GM19372 (cell line): Measurements from ENCODE around the gene ZNF586.
"Not testable (repeated sequence)": the region's sequence is repeated elsewhere in the genome, so short reads cannot be mapped to it uniquely, and the experiment has no call there.

Experiments used
- ATAC-seq: cut with Tn5 transposase; IDR thresholded peaks from one replicate; pipeline ENCODE4 v1.9.1; 2021; ENCODE audit warnings: mild to moderate bottlenecking, low read depth, moderate library complexity; ENCODE audit not compliant: unreplicated experiment

Gene ZNF586

DNA sequence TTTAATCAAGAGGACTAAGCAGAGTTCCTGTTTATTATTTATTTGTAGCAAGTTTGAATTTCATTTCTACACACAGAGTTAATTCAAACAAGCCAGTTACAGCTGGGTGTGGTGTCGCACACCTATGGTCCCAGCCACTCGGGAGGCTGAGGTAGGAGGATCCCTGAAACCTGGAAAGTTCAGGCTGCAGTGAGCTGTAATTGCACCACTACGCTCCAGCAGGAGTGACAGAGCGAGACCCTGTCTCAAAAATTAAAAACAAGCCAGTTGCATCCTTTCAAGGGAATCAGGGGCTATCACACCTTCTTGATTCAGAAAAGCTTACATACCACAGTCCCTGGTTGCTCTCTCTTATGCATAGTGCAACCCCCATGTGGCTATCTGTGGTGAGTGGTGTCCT is 19.8 kb downstream of the ZNF586 start:
- no peak for ATAC-seq

DNA sequence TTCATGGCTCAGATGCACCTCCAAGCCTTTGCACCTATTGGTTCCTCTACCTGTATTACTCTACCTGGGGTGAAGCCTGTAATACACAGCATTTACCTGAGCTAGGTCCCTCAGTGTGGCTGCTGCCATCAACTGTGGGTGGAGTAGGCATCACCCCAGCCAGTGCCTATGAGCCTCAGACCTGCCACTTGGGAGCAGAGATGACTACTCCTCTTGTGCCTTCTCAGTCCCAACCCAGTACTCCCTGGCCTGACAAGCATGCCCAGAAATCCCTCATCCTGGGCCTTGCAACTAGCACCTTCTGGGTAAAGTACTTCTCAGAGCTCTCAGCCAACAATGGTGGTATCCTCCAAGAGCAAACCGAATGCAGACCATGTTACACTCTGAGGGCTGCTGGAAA is 27.1 kb downstream of the ZNF586 start:
- not testable (repeated sequence) for ATAC-seq

DNA sequence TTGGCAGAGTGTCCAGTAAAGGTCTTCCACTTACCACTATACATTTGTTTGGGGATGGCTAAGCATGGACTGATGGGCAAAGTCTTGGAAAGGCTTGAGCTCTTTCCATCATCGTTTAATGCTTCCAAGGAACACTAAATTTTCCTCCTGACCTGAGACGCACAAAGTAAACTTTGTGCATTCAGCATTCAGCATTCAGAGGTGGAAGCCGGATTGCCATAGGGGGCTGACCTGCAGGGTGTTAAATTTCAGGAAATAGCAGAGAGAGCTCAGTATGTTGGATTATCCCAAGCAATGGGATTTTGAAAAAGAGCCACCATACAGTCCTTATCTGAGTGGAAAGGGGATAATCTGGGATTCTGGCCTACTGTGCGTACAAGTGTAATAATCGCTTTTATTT is 31.2 kb downstream of the ZNF586 start:
- no peak for ATAC-seq

DNA sequence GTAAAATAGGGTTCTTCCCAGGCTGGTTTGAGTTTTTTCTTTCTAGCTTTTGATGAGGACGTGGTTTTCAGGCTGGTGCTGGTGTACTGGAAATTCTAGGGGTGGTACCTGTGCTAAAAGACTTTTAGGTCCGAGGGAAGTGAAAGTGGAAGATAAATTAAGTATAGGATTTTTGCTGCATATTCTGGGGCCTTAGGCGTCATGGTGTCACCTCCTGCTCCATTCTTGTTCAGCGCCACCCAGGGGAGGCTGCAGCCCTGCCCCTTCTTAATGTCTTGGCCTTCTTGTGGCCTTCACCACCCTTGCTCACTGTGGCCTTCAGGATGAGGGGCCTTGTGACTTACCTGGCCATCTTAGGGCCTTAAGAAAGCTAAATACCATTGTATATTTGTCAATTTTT is 32.8 kb downstream of the ZNF586 start:
- ATAC-seq, result no peak

DNA sequence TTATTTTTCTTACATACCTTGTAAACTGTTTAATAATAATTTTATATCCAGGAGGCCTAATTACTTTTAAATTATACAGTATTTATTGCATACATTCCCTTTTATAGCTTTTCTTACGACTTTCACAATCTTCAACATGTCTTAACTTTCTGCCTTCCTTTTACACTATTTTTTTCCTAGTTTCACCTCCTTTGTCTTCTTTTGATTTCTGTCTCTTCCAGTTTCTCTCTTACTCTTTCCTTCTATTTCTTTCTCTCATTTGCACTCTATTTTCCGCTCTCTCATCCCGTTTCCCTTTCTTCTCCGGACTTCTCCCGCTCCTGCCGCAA is 33.8 kb downstream of the ZNF586 start:
- no peak for ATAC-seq

DNA sequence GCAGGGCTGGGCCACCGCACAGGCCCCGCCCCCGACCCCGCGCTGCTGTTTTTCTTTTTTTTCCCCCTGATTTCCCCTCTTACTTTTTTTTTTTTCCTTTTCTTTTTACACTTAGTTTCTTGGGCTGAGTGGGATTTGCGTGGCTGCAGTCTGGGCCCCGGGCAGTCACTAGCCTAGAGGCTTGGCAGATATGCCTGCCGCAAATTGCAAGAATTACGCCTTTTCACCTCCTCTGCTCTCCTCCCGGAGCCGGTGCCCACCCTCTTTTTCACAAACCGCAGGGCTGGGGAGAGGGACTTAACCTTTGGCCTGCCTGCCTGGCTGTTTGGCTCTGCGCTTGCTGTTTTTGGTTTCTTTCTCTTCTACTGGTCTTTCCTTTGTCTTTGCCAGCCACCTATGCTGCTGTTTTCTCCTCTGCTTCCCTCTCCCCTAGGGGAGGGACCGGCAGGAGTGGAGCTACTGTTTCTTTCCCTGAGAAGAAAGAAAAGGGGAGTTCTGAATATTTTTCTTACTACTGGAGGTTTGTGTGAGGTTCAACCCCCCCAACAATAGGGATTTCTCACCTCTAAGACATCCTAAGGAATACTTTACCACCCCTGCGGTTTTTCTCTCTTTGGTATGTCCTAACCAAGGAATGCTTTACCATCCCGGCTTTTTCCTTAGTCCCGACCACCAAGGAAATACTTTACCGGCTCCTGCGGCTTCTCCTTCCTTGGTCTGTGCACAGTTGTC is 34.3 kb downstream of the ZNF586 start:
- ATAC-seq, result no peak

- no peak for ATAC-seq
These were observed 38.1 kb downstream of the ZNF586 start for GRCh38 chr19:57807541-57807940.

- ATAC-seq, result not testable (repeated sequence)
These were observed 41.2 kb downstream of the ZNF586 start for GRCh38 chr19:57810410-57811295.

DNA sequence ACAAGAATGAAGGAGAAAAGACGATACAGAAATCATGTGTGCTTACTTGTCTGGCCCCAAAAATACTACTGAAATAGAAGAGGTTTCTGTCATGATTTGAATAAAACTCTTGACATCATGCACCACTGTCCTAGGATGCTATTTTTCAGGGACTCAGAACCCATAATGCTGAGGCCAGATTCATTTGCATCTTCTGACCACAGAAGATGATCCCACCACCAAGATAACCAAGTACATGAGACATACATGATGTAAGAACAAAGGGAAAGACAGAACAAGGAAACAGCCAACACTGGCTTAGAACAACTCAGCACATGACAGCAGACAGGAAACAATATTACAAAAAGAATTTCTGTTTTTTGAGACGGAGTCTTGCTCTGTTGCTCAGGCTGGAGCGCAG is 42.8 kb downstream of the ZNF586 start:
- ATAC-seq, result no peak

- not testable (repeated sequence) for ATAC-seq
These were observed 43.7 kb downstream of the ZNF586 start for GRCh38 chr19:57812975-57813820.

DNA sequence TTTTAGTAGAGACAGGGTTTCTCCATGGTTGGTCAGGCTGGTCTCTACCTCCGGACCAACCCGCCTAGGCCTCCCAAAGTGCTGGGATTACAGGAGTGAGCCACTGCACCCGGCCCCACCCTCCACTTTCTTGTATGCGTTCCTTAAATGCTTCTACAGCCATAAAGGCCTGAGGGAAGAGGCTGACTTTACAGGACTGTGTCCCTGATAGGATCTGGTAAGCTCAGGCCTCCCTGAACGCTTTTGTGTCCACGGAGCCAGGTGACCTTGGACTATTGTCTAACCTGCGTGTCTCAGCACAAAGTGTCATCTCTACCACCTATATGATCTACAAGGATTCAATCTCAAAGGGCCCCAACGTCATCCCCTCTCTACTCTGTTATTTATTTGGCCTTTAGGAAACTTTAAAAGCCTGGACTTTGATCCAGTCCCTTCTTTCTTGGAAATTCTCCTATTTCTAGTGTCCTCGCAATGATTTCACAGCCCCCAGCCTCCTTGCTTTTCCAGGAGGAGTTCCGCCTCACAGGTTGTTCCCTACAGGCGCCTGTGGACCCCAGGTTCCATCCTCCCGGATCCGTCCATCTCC is 44.5 kb downstream of the ZNF586 start:
- ATAC-seq, result no peak

- peak; percentile 60 for ATAC-seq
These were observed 45.2 kb downstream of the ZNF586 start, which contains the start of gene ZNF552 for GRCh38 chr19:57814505-57815246. TSS of gene ZNF552 (minus strand) at chr19:57814913. CDS start at chr19:57814743, 170 bp downstream.

DNA sequence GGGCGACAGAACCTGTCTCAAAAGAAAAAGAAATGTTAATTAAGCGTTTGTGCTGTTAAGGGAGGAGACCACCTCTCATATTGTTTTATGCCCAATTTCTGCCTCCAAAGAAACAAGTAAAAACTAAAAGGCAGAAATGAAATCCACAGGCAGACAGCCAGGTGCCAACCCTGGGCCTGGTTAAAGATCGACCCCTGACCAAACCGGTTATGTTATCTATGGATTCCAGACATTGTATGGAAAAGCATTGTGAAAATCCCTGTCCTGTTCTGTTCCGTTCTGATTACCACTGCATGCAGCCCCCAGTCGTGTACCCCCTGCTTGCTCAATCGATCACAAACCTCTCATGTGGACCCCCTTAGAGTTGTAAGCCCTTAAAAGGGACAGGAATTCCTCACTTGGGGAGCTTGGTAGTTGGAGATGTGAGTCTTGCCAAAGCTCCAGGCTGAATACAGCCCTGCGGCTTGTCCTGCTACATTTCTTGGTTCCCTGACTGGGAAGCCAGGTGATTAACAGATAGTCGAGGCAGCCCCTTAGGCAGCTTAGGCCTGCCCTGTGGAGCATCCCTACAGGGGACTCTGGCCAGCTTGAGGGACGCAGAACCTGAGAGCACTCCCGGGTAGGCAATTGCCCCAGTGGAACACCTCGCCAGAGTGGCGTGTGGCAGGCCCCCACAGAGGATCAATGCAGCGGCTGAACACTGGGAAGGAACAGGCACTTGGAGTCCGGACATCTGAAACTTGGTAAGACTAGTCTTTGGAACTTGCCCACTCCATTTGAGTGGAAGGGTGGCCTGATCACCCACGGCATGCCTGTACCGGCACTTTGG is 46.0 kb downstream of the ZNF586 start:
- no peak for ATAC-seq

- ATAC-seq, result no peak
These were observed 47.2 kb downstream of the ZNF586 start for GRCh38 chr19:57816652-57817051.

GRCh38 chr19:57817976-57818375 is 48.5 kb downstream of the ZNF586 start:
- no peak for ATAC-seq

- no peak for ATAC-seq
These were observed 48.9 kb downstream of the ZNF586 start for GRCh38 chr19:57818378-57818777.

- ATAC-seq, result peak; percentile 77
These were observed 50.1 kb downstream of the ZNF586 start for GRCh38 chr19:57819475-57820148.

DNA sequence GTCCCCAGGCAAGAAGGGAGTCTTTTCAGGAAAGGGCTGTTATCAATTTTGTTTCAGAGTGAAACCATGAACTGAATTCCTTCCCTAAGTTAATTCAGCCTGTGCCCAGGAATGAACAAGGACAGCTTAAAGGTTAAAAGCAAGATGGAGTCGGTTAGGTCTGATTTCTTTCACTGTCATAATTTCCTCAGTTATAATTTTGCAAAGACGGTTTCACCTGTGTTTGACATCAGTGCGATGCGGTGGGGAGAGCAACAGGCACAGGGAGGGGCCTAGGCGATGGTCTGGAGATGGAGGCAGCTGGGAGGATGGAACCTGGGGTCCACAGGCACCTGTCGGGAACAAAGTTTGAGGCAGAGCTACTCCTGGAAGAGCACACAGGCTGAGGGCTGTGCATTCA is 51.1 kb downstream of the ZNF586 start:
- no peak for ATAC-seq
